Midbrain (tissue), 1 donor: ENCODE data around the gene TMEM184B.
"Not testable (repeated sequence)": the region's sequence is repeated elsewhere in the genome, so short reads cannot be mapped to it uniquely, and the experiment has no call there.

Experiments
- DNase-seq: peaks from one replicate; lab custom pipeline; 2025; lab: John Stamatoyannopoulos, UW

Gene TMEM184B

GRCh38 chr22:38181453-38182200, 91.2 kb downstream of the TMEM184B start, which contains the start of gene PLA2G6:
Gene PLA2G6, minus strand, starts transcription at chr22:38181830. Its CDS starts 12,404 bp downstream, at chr22:38169426.
- peak; percentile 99 for DNase-seq

GRCh38 chr22:38180841-38181452, 91.9 kb downstream of the TMEM184B start:
- DNase-seq, result peak; percentile 65

GRCh38 chr22:38178605-38178937, 94.2 kb downstream of the TMEM184B start:
- not testable (repeated sequence) for DNase-seq

- DNase-seq, result peak; percentile 57
These were observed 94.7 kb downstream of the TMEM184B start for GRCh38 chr22:38177926-38178604.

- not testable (repeated sequence) for DNase-seq
These were observed 95.3 kb downstream of the TMEM184B start for GRCh38 chr22:38177571-38177925.

GRCh38 chr22:38177044-38177443, 95.8 kb downstream of the TMEM184B start:
- no peak for DNase-seq

GRCh38 chr22:38176170-38176741, 96.6 kb downstream of the TMEM184B start:
- peak; percentile 13 for DNase-seq

GRCh38 chr22:38175206-38176118, 97.3 kb downstream of the TMEM184B start:
- no peak for DNase-seq

GRCh38 chr22:38174626-38175025, 98.2 kb downstream of the TMEM184B start:
- no peak for DNase-seq

GRCh38 chr22:38173641-38173906, 99.2 kb downstream of the TMEM184B start:
- DNase-seq, result no peak

- peak; percentile 47 for DNase-seq
These were observed 99.8 kb downstream of the TMEM184B start for GRCh38 chr22:38172832-38173640.

- no peak for DNase-seq
These were observed 100.6 kb downstream of the TMEM184B start for GRCh38 chr22:38171927-38172831.

- no peak for DNase-seq
These were observed 102.3 kb downstream of the TMEM184B start for GRCh38 chr22:38170469-38170868.
